ENCODE measurements around the gene ST3GAL2.

GRCh38 chr16:70432356-70432722, 6.6 kb downstream of the ST3GAL2 start:
- TF ChIP-seq ZNF565 (CRISPR knock-in tag; conservative IDR thresholded peaks at IDR 0.05; ENCODE audit: low read depth): no peak
- no peak for TF ChIP-seq CSRNP3 (CRISPR knock-in tag; IDR thresholded peaks at IDR 0.05)
- TF ChIP-seq ZFP3 (CRISPR knock-in tag; IDR thresholded peaks at IDR 0.05): no peak
- TF ChIP-seq PATZ1 (CRISPR knock-in tag; IDR thresholded peaks at IDR 0.05; ENCODE audit: borderline replicate concordance): no peak
- no peak for TF ChIP-seq RARB (CRISPR knock-in tag; IDR thresholded peaks at IDR 0.05)
- TF ChIP-seq ZC3H10 (CRISPR knock-in tag; IDR thresholded peaks at IDR 0.05): no peak
- TF ChIP-seq TCF4 (CRISPR knock-in tag; IDR thresholded peaks at IDR 0.05; ENCODE audit: borderline replicate concordance): no peak
- TF ChIP-seq ZNF8 (CRISPR knock-in tag; IDR thresholded peaks at IDR 0.05): no peak
- TF ChIP-seq POU6F1 (CRISPR knock-in tag; IDR thresholded peaks at IDR 0.05; ENCODE audit: borderline replicate concordance, low read depth): no peak
- no peak for TF ChIP-seq ESRRG (CRISPR knock-in tag; IDR thresholded peaks at IDR 0.05)

Data from SK-N-SH treated with all-trans-retinoic acid at 6 μM for 48 hours (cell line).